ENCODE data around the gene CDHR1. TPM values are rescaled to one million over a fixed set of nuclear protein-coding genes. Genes with fewer than 3 reads are reported as not detected.

CDHR1 gene
- total RNA-seq, 1 experiment from 2014 or later, result 6.6 TPM

GRCh38 chr10:84200537-84201243 lies 6.4 kb downstream of the CDHR1 start:
- TF ChIP-seq CTCF (conservative IDR thresholded peaks at IDR 0.05), result no peak
- H3K23ac ChIP-seq (ENCODE audit: insufficient read length, low read depth, low read length), result no peak overlapping the region
- no peak overlapping the region for H4K8ac ChIP-seq (replicated peaks; ENCODE audit: insufficient read length, low read depth, low read length)
- H3K9me3 Mint-ChIP-seq, result no peaks in the 10 kb centered on the region
- H3K4me3 Mint-ChIP-seq, result no peak overlapping the region
- no peaks in the 10 kb centered on the region for H3K79me2 ChIP-seq (ENCODE audit: insufficient read depth, low read length)
- no peak overlapping the region for H3K18ac ChIP-seq (ENCODE audit: insufficient read length, low read depth, low read length)
- peaks cover 2 to 4% of the 10 kb centered on the region in 2 experiments; a peak in 3 of 4 replicates for H3K4me1 Mint-ChIP-seq
- no peak overlapping the region for H3K56ac ChIP-seq (ENCODE audit: insufficient read length, low read depth, low read length)
- no peak overlapping the region for H4K91ac ChIP-seq (ENCODE audit: insufficient read length, low read depth, low read length)
- no peaks in the 10 kb centered on the region for H3K9me3 ChIP-seq (ENCODE audit: control insufficient read depth, low read depth, low read length)
- H2AK5ac ChIP-seq (ENCODE audit: insufficient read length, low read length), result no peak overlapping the region
- no peak overlapping the region for H2BK20ac ChIP-seq (ENCODE audit: low read depth, low read length, poor library complexity, severe bottlenecking)
- H3K27ac ChIP-seq (ENCODE audit: insufficient read length, low read depth, low read length), result no peak overlapping the region
- no peak overlapping the region for H2BK12ac ChIP-seq (ENCODE audit: insufficient read length, low read depth, low read length)
- no peaks in the 10 kb centered on the region for H3K4me1 ChIP-seq (ENCODE audit: insufficient read depth, low read length)
- H3K23me2 ChIP-seq (ENCODE audit: insufficient read length, low read depth, low read length, poor library complexity, severe bottlenecking), result no peaks in the 10 kb centered on the region
- no peak overlapping the region for H2BK15ac ChIP-seq (ENCODE audit: low read depth, low read length)
- H3K14ac ChIP-seq (ENCODE audit: insufficient read depth, low read length), result no peak overlapping the region; the same call in 1 of the 2 replicates
- H3K27ac Mint-ChIP-seq, result no peak overlapping the region; a peak in 1 of 7 replicates
- no peak for DNase-seq
- no CpG with 5 or more reads among the region's 11 CpGs for WGBS (ENCODE audit: extremely low coverage, insufficient read length, low lambda C conversion rate)
- H2BK5ac ChIP-seq (ENCODE audit: insufficient read length, low read length), result no peak overlapping the region
- no peaks in the 10 kb centered on the region for H3K79me1 ChIP-seq (ENCODE audit: insufficient read depth, low read depth, low read length, poor library complexity, severe bottlenecking)
- H4K5ac ChIP-seq (ENCODE audit: insufficient read length, low read depth, low read length), result no peak overlapping the region
- no peak overlapping the region for H3K4ac ChIP-seq (ENCODE audit: low read depth, low read length)
- H2AFZ ChIP-seq (ENCODE audit: low read length), result no peak overlapping the region
- H3K4me2 ChIP-seq (ENCODE audit: insufficient read depth, insufficient read length, low read length), result no peak overlapping the region
- H3K27me3 Mint-ChIP-seq (ENCODE audit: low read depth), result peaks cover 16% of the 10 kb centered on the region
- peaks cover 0 to 2% (median 0%) of the 10 kb centered on the region in 3 experiments; a peak in 3 of 7 replicates for H3K36me3 Mint-ChIP-seq (ENCODE audit: insufficient read depth in 1 of 3, low read depth in 3 of 3)
- no peaks in the 10 kb centered on the region for H4K20me1 ChIP-seq (ENCODE audit: control insufficient read depth, insufficient read depth, insufficient read length)
- H3T11ph ChIP-seq (ENCODE audit: low read length), result no peak overlapping the region
- H2BK120ac ChIP-seq (ENCODE audit: low read depth, low read length, poor library complexity, severe bottlenecking), result no peak overlapping the region
- H3K9ac ChIP-seq (ENCODE audit: extremely low read depth, insufficient read length, low read length), result no peak overlapping the region
- H3K27me3 ChIP-seq (ENCODE audit: insufficient read depth, low read length), result no peaks in the 10 kb centered on the region; the same call in 1 of the 2 replicates

All from H9 (cell line).